ENCODE measurements around the gene IFT172. TPM values are rescaled to one million over a fixed set of nuclear protein-coding genes. Genes with fewer than 3 reads are reported as not detected.
A peak's percentile ranks its signal among the peaks of the same experiment; 100 is the strongest.
"Not testable (repeated sequence)": the region's sequence is repeated elsewhere in the genome, so short reads cannot be mapped to it uniquely, and the experiment has no call there.

Gene IFT172
- 1.9 TPM for polyA plus RNA-seq

- Mint-ChIP-seq H3K9me3 (no peaks in the 10 kb centered on the region), H3K27me3 (peaks cover 13% of the 10 kb centered on the region), H3K36me3 (peaks cover 3% of the 10 kb centered on the region), H3K27ac (peak within 1 kb of the TSS; percentile 85 to 97 (median 97)), H3K4me3 (peak within 1 kb of the TSS; percentile 74 to 95 (median 90)), H3K4me1 (peaks cover 9 to 23% (median 20%) of the 10 kb centered on the region in 3 donors)
Observed at GRCh38 chr2:27489498-27490397, at the start of gene IFT172. IFT172 (minus strand) TSS chr2:27489743; CDS start chr2:27489653, 90 bp downstream.

GRCh38 chr2:27538839-27539450, 49.4 kb upstream of the IFT172 start:
- H3K27me3 Mint-ChIP-seq, H3K9me3 Mint-ChIP-seq, H3K4me3 Mint-ChIP-seq, H3K36me3 Mint-ChIP-seq, H3K27ac Mint-ChIP-seq, H3K4me1 Mint-ChIP-seq: not testable (repeated sequence)

GRCh38 chr2:27537287-27537686, 47.7 kb upstream of the IFT172 start:
- Mint-ChIP-seq H3K9me3 (peaks cover 0 to 3% (median 0%) of the 10 kb centered on the region in 3 donors), H3K4me3 (no peak overlapping the region), H3K36me3 (no peaks in the 10 kb centered on the region), H3K4me1 (no peaks in the 10 kb centered on the region), H3K27ac (no peak overlapping the region), H3K27me3 (peaks cover 5% of the 10 kb centered on the region)

GRCh38 chr2:27531983-27532382, 42.4 kb upstream of the IFT172 start:
- H3K4me1 Mint-ChIP-seq: no peaks in the 10 kb centered on the region
- H3K27me3 Mint-ChIP-seq: peaks cover 7% of the 10 kb centered on the region
- no peak overlapping the region for H3K27ac Mint-ChIP-seq
- H3K9me3 Mint-ChIP-seq: peaks cover 0 to 2% (median 0%) of the 10 kb centered on the region in 3 donors
- no peaks in the 10 kb centered on the region for H3K36me3 Mint-ChIP-seq
- H3K4me3 Mint-ChIP-seq: no peak overlapping the region

GRCh38 chr2:27527182-27527581, 37.6 kb upstream of the IFT172 start:
- H3K4me1 Mint-ChIP-seq: no peaks in the 10 kb centered on the region
- H3K27ac Mint-ChIP-seq: no peak overlapping the region
- H3K9me3 Mint-ChIP-seq: peaks cover 0 to 2% (median 0%) of the 10 kb centered on the region in 3 donors
- peaks cover 9% of the 10 kb centered on the region for H3K27me3 Mint-ChIP-seq
- no peak overlapping the region for H3K4me3 Mint-ChIP-seq
- H3K36me3 Mint-ChIP-seq: no peaks in the 10 kb centered on the region

GRCh38 chr2:27522400-27522945, 32.9 kb upstream of the IFT172 start:
- no peaks in the 10 kb centered on the region for H3K36me3 Mint-ChIP-seq
- no peaks in the 10 kb centered on the region for H3K4me1 Mint-ChIP-seq
- no peak overlapping the region for H3K4me3 Mint-ChIP-seq
- peaks cover 13% of the 10 kb centered on the region for H3K27me3 Mint-ChIP-seq
- H3K9me3 Mint-ChIP-seq: no peaks in the 10 kb centered on the region
- H3K27ac Mint-ChIP-seq: no peak overlapping the region

GRCh38 chr2:27520316-27520715, 30.8 kb upstream of the IFT172 start:
- Mint-ChIP-seq H3K36me3 (no peaks in the 10 kb centered on the region), H3K9me3 (no peaks in the 10 kb centered on the region), H3K4me1 (no peaks in the 10 kb centered on the region), H3K4me3 (no peak overlapping the region), H3K27ac (no peak overlapping the region), H3K27me3 (peaks cover 12% of the 10 kb centered on the region)

GRCh38 chr2:27518782-27519113, 29.2 kb upstream of the IFT172 start:
- H3K4me3 Mint-ChIP-seq: no peak overlapping the region
- no peak overlapping the region for H3K27ac Mint-ChIP-seq
- H3K36me3 Mint-ChIP-seq: no peaks in the 10 kb centered on the region
- peaks cover 7% of the 10 kb centered on the region for H3K27me3 Mint-ChIP-seq
- no peaks in the 10 kb centered on the region for H3K4me1 Mint-ChIP-seq
- H3K9me3 Mint-ChIP-seq: no peaks in the 10 kb centered on the region

- no peaks in the 10 kb centered on the region for H3K36me3 Mint-ChIP-seq
- no peaks in the 10 kb centered on the region for H3K4me1 Mint-ChIP-seq
- peaks cover 7% of the 10 kb centered on the region for H3K27me3 Mint-ChIP-seq
- H3K4me3 Mint-ChIP-seq: no peak overlapping the region
- H3K27ac Mint-ChIP-seq: no peak overlapping the region
- no peaks in the 10 kb centered on the region for H3K9me3 Mint-ChIP-seq
Observed at GRCh38 chr2:27518113-27518781, 28.7 kb upstream of the IFT172 start.

- no peak overlapping the region for H3K4me3 Mint-ChIP-seq
- no peaks in the 10 kb centered on the region for H3K36me3 Mint-ChIP-seq
- no peaks in the 10 kb centered on the region for H3K9me3 Mint-ChIP-seq
- no peaks in the 10 kb centered on the region for H3K4me1 Mint-ChIP-seq
- H3K27me3 Mint-ChIP-seq: peaks cover 10% of the 10 kb centered on the region
- no peak overlapping the region for H3K27ac Mint-ChIP-seq
Observed at GRCh38 chr2:27509326-27509725, 19.8 kb upstream of the IFT172 start.

GRCh38 chr2:27507293-27507692, 17.8 kb upstream of the IFT172 start:
- no peaks in the 10 kb centered on the region for H3K4me1 Mint-ChIP-seq
- no peaks in the 10 kb centered on the region for H3K36me3 Mint-ChIP-seq
- H3K9me3 Mint-ChIP-seq: no peaks in the 10 kb centered on the region
- peaks cover 6% of the 10 kb centered on the region for H3K27me3 Mint-ChIP-seq
- H3K4me3 Mint-ChIP-seq: no peak overlapping the region
- no peak overlapping the region for H3K27ac Mint-ChIP-seq

GRCh38 chr2:27506587-27506986, 17.0 kb upstream of the IFT172 start:
- H3K27ac Mint-ChIP-seq: no peak overlapping the region

GRCh38 chr2:27502142-27502541, 12.6 kb upstream of the IFT172 start:
- Mint-ChIP-seq H3K4me1 (no peaks in the 10 kb centered on the region), H3K9me3 (no peaks in the 10 kb centered on the region), H3K27ac (no peak overlapping the region), H3K36me3 (no peaks in the 10 kb centered on the region), H3K4me3 (no peak overlapping the region), H3K27me3 (peaks cover 11% of the 10 kb centered on the region)

More at GRCh38 chr2:27506587-27506986, 17.0 kb upstream of the IFT172 start:
- Mint-ChIP-seq H3K4me3 (no peak overlapping the region), H3K9me3 (no peaks in the 10 kb centered on the region), H3K4me1 (no peaks in the 10 kb centered on the region), H3K36me3 (no peaks in the 10 kb centered on the region), H3K27me3 (peaks cover 6% of the 10 kb centered on the region)

GRCh38 chr2:27501042-27501441, 11.5 kb upstream of the IFT172 start:
- Mint-ChIP-seq H3K36me3 (no peaks in the 10 kb centered on the region), H3K27me3 (peaks cover 22% of the 10 kb centered on the region), H3K27ac (no peak overlapping the region), H3K4me1 (peaks cover 0 to 2% (median 0%) of the 10 kb centered on the region in 3 donors), H3K4me3 (no peak overlapping the region), H3K9me3 (no peaks in the 10 kb centered on the region)

- Mint-ChIP-seq H3K4me3 (no peak overlapping the region), H3K4me1 (peaks cover 3 to 8% (median 3%) of the 10 kb centered on the region in 3 donors), H3K36me3 (no peaks in the 10 kb centered on the region), H3K27me3 (peaks cover 37% of the 10 kb centered on the region), H3K27ac (no peak overlapping the region), H3K9me3 (no peaks in the 10 kb centered on the region)
Observed at GRCh38 chr2:27498975-27499374, 9.4 kb upstream of the IFT172 start.

Measured in IgD-negative memory B cell (primary cell).